ENCODE data around the gene ZNF263.

ZNF263 gene

GRCh38 chr16:3328643-3329042, 45.4 kb downstream of the ZNF263 start:
- DNase-seq, result no peak

Data from NCI-H1417 (cell line).